BE2C (cell line): Measurements from ENCODE around the gene SPAG9.

Experiments
- DNase-seq: peaks from one replicate; pipeline ENCODE4 v3.0.0-alpha.2; 2020
- H3K27me3 ChIP-seq: fragments of 250-450 bp; sonication (Bioruptor Pico); 2 replicates; pipeline ENCODE4 v1.5.1; 2020; ENCODE audit warnings: mild to moderate bottlenecking
- H3K36me3 ChIP-seq: fragments of 250-450 bp; sonication (Bioruptor Pico); 2 replicates; pipeline ENCODE4 v1.5.1; 2020; ENCODE audit warnings: mild to moderate bottlenecking
- H3K4me1 ChIP-seq: fragments of 250-450 bp; sonication (Bioruptor Pico); 2 replicates; pipeline ENCODE4 v1.5.1; 2020
- H3K4me3 ChIP-seq: 2 replicates; pipeline ENCODE4 v1.5.1; 2011; ENCODE audit warnings: low read depth, low read length
- H3K9me3 ChIP-seq: fragments of 250-450 bp; sonication (Bioruptor Pico); 2 replicates; pipeline ENCODE4 v1.5.1; 2020
- CTCF ChIP-seq: IDR thresholded peaks from 2 replicates; pipeline ENCODE4 v1.5.1; 2012; ENCODE audit warnings: mild to moderate bottlenecking, low read depth, low read length

SPAG9 gene

GRCh38 chr17:50928646-50929045, 192.0 kb downstream of the SPAG9 start:
- TF ChIP-seq CTCF, result no peak
- DNase-seq, result no peak
- Histone ChIP-seq H3K9me3 (no peaks in the 10 kb centered on the region), H3K4me3 (no peak overlapping the region), H3K27me3 (no peaks in the 10 kb centered on the region), H3K4me1 (peaks cover 29% of the 10 kb centered on the region), H3K36me3 (no peaks in the 10 kb centered on the region)

GRCh38 chr17:50927287-50927686, 193.4 kb downstream of the SPAG9 start:
- no peak overlapping the region for H3K4me3 ChIP-seq
- no peak for TF ChIP-seq CTCF
- H3K36me3 ChIP-seq, result no peaks in the 10 kb centered on the region
- no peaks in the 10 kb centered on the region for H3K27me3 ChIP-seq
- H3K4me1 ChIP-seq, result peaks cover 35% of the 10 kb centered on the region
- DNase-seq, result no peak
- H3K9me3 ChIP-seq, result no peaks in the 10 kb centered on the region

GRCh38 chr17:50926523-50926922, 194.1 kb downstream of the SPAG9 start:
- no peak for DNase-seq
- H3K4me1 ChIP-seq, result peaks cover 31% of the 10 kb centered on the region
- H3K9me3 ChIP-seq, result no peaks in the 10 kb centered on the region
- no peak for TF ChIP-seq CTCF
- no peak overlapping the region for H3K4me3 ChIP-seq
- no peaks in the 10 kb centered on the region for H3K27me3 ChIP-seq
- H3K36me3 ChIP-seq, result no peaks in the 10 kb centered on the region

GRCh38 chr17:50925296-50925891, 195.3 kb downstream of the SPAG9 start:
- Histone ChIP-seq H3K27me3 (no peaks in the 10 kb centered on the region), H3K36me3 (no peaks in the 10 kb centered on the region), H3K4me1 (peaks cover 30% of the 10 kb centered on the region), H3K9me3 (no peaks in the 10 kb centered on the region), H3K4me3 (no peak overlapping the region)
- DNase-seq, result no peak
- no peak for TF ChIP-seq CTCF

- Histone ChIP-seq H3K4me3 (no peak overlapping the region), H3K36me3 (no peaks in the 10 kb centered on the region), H3K27me3 (no peaks in the 10 kb centered on the region), H3K4me1 (peaks cover 32% of the 10 kb centered on the region), H3K9me3 (no peaks in the 10 kb centered on the region)
- no peak for TF ChIP-seq CTCF
- no peak for DNase-seq
Observed at GRCh38 chr17:50924800-50925199, 195.9 kb downstream of the SPAG9 start.

GRCh38 chr17:50924300-50924699, 196.4 kb downstream of the SPAG9 start:
- no peaks in the 10 kb centered on the region for H3K9me3 ChIP-seq
- DNase-seq, result no peak
- peaks cover 32% of the 10 kb centered on the region for H3K4me1 ChIP-seq
- TF ChIP-seq CTCF, result no peak
- H3K4me3 ChIP-seq, result no peak overlapping the region
- no peaks in the 10 kb centered on the region for H3K36me3 ChIP-seq
- no peaks in the 10 kb centered on the region for H3K27me3 ChIP-seq
